SK-N-SH treated with all-trans-retinoic acid at 6 μM for 48 hours (cell line): Measurements from ENCODE around the gene RFWD3.

Experiments
- ATAC-seq: fragments of 200-7000 bp; cut with Tn5 transposase; 3 replicates; pipeline ENCODE4 v1.9.1; 2020; ENCODE audit warnings: mild to moderate bottlenecking, moderate library complexity
- ARNTL ChIP-seq: fragments of 450-650 bp; formaldehyde crosslinking; IDR thresholded peaks from 2 replicates; pipeline ENCODE4 v1.5.0; 2020; ENCODE audit warnings: low read depth, mild to moderate bottlenecking, moderate library complexity, borderline replicate concordance
- CREB5 ChIP-seq: fragments of 250-450 bp; sonication (Bioruptor Pico); IDR thresholded peaks from 2 replicates; pipeline ENCODE4 v1.5.1; 2020; ENCODE audit warnings: low read depth, mild to moderate bottlenecking, moderate library complexity
- CSRNP3 ChIP-seq: fragments of 250-450 bp; sonication (Bioruptor Pico); IDR thresholded peaks from 2 replicates; pipeline ENCODE4 v1.5.1; 2021; ENCODE audit warnings: mild to moderate bottlenecking, moderate library complexity
- ESRRG ChIP-seq: fragments of 250-450 bp; sonication (Bioruptor Pico); IDR thresholded peaks from 2 replicates; pipeline ENCODE4 v1.6.1; 2021; ENCODE audit warnings: mild to moderate bottlenecking
- GLIS3 ChIP-seq: fragments of 250-450 bp; sonication (Bioruptor Pico); IDR thresholded peaks from 2 replicates; pipeline ENCODE4 v1.5.0; 2020; ENCODE audit warnings: mild to moderate bottlenecking, moderate library complexity
- ISL1 ChIP-seq: fragments of 250-450 bp; sonication (Bioruptor Pico); IDR thresholded peaks from 2 replicates; pipeline ENCODE4 v2.1.2; 2022; ENCODE audit warnings: mild to moderate bottlenecking, moderate library complexity
- OSR1 ChIP-seq: fragments of 250-450 bp; sonication (Bioruptor Pico); IDR thresholded peaks from 2 replicates; pipeline ENCODE4 v1.8.0; 2022; ENCODE audit warnings: moderate library complexity, mild to moderate bottlenecking, inconsistent platforms
- PATZ1 ChIP-seq: fragments of 250-450 bp; sonication (Bioruptor Pico); IDR thresholded peaks from 2 replicates; pipeline ENCODE4 v1.8.0; 2020; ENCODE audit warnings: mild to moderate bottlenecking, moderate library complexity, borderline replicate concordance
- POU6F1 ChIP-seq: fragments of 250-450 bp; sonication (Bioruptor Pico); IDR thresholded peaks from 2 replicates; pipeline ENCODE4 v1.8.0; 2021; ENCODE audit warnings: low read depth, mild to moderate bottlenecking, moderate library complexity, borderline replicate concordance
- PPARA ChIP-seq: fragments of 250-450 bp; sonication (Bioruptor Pico); IDR thresholded peaks from 2 replicates; pipeline ENCODE4 v1.5.0; 2020; ENCODE audit warnings: mild to moderate bottlenecking, borderline replicate concordance
- RARB ChIP-seq: fragments of 250-450 bp; sonication (Bioruptor Pico); IDR thresholded peaks from 2 replicates; pipeline ENCODE4 v1.8.0; 2021; ENCODE audit warnings: mild to moderate bottlenecking, moderate library complexity
- SNAI2 ChIP-seq: fragments of 250-450 bp; sonication (Bioruptor Pico); IDR thresholded peaks from 2 replicates; pipeline ENCODE4 v1.5.0; 2020; ENCODE audit warnings: mild to moderate bottlenecking, moderate library complexity
- TCF4 ChIP-seq: fragments of 250-450 bp; sonication (Bioruptor Pico); IDR thresholded peaks from 2 replicates; pipeline ENCODE4 v1.8.0; 2021; ENCODE audit warnings: mild to moderate bottlenecking, moderate library complexity, borderline replicate concordance
- TOX ChIP-seq: fragments of 250-450 bp; sonication (Bioruptor Pico); IDR thresholded peaks from 2 replicates; pipeline ENCODE4 v1.8.0; 2021; ENCODE audit warnings: mild to moderate bottlenecking, moderate library complexity, borderline replicate concordance
- ZC3H10 ChIP-seq: fragments of 250-450 bp; sonication (Bioruptor Pico); IDR thresholded peaks from 2 replicates; pipeline ENCODE4 v1.5.1; 2021; ENCODE audit warnings: mild to moderate bottlenecking, moderate library complexity
- ZFP3 ChIP-seq: fragments of 250-450 bp; sonication (Bioruptor Pico); IDR thresholded peaks from 2 replicates; pipeline ENCODE4 v1.5.0; 2020; ENCODE audit warnings: mild to moderate bottlenecking, moderate library complexity
- ZFP30 ChIP-seq: fragments of 450-650 bp; formaldehyde crosslinking; IDR thresholded peaks from 2 replicates; pipeline ENCODE4 v1.5.0; 2022; ENCODE audit warnings: mild to moderate bottlenecking, moderate library complexity
- ZNF565 ChIP-seq: fragments of 450-650 bp; formaldehyde crosslinking; conservative IDR thresholded peaks from 2 replicates; pipeline ENCODE4 v1.5.0; 2020; ENCODE audit warnings: low read depth, mild to moderate bottlenecking, moderate library complexity
- ZNF70 ChIP-seq: fragments of 450-650 bp; formaldehyde crosslinking; IDR thresholded peaks from 2 replicates; pipeline ENCODE4 v1.5.0; 2020; ENCODE audit warnings: mild to moderate bottlenecking, moderate library complexity

Gene RFWD3

GRCh38 chr16:74660383-74660782, 6.3 kb downstream of the RFWD3 start:
- ATAC-seq = no peak
- TF ChIP-seq GLIS3 (CRISPR knock-in tag) (no peak), ZNF70 (CRISPR knock-in tag) (no peak)

GRCh38 chr16:74659041-74659440, 7.6 kb downstream of the RFWD3 start:
- TF ChIP-seq CREB5 = no peak
- TF ChIP-seq POU6F1 (CRISPR knock-in tag) = no peak
- no peak for TF ChIP-seq ISL1
- TF ChIP-seq PATZ1 (CRISPR knock-in tag) = no peak
- no peak for TF ChIP-seq RARB
- TF ChIP-seq ZC3H10 (CRISPR knock-in tag) = no peak
- TF ChIP-seq TOX = no peak
- no peak for TF ChIP-seq GLIS3 (CRISPR knock-in tag)
- TF ChIP-seq TCF4 (CRISPR knock-in tag) = no peak
- TF ChIP-seq SNAI2 (CRISPR knock-in tag) = no peak
- no peak for TF ChIP-seq ZFP3
- TF ChIP-seq OSR1 = no peak
- no peak for TF ChIP-seq ZNF70 (CRISPR knock-in tag)
- ATAC-seq = no peak

- ATAC-seq = no peak
- TF ChIP-seq CREB5 (no peak), ZNF70 (CRISPR knock-in tag) (no peak), ESRRG (CRISPR knock-in tag) (no peak), ZFP30 (CRISPR knock-in tag) (no peak), GLIS3 (CRISPR knock-in tag) (no peak), TCF4 (CRISPR knock-in tag) (no peak), POU6F1 (CRISPR knock-in tag) (no peak)
Observed at GRCh38 chr16:74657870-74658642, 8.6 kb downstream of the RFWD3 start.

GRCh38 chr16:74654536-74655050, 12.1 kb downstream of the RFWD3 start:
- no peak for ATAC-seq
- TF ChIP-seq PATZ1 (CRISPR knock-in tag) (no peak), RARB (no peak), ESRRG (CRISPR knock-in tag) (no peak), CSRNP3 (CRISPR knock-in tag) (no peak), ZNF565 (CRISPR knock-in tag) (no peak), ZC3H10 (CRISPR knock-in tag) (no peak), TCF4 (CRISPR knock-in tag) (no peak), TOX (no peak), CREB5 (no peak), POU6F1 (CRISPR knock-in tag) (no peak), ZFP30 (CRISPR knock-in tag) (no peak), ARNTL (CRISPR knock-in tag) (no peak), PPARA (CRISPR knock-in tag) (no peak)
